GM21360 (cell line): ENCODE data around the gene GRAMD1B.

Source experiments
- ATAC-seq: cut with Tn5 transposase; IDR thresholded peaks from one replicate; pipeline ENCODE4 v1.9.1; 2021; ENCODE audit warnings: mild to moderate bottlenecking, moderate library complexity; ENCODE audit not compliant: unreplicated experiment

GRAMD1B gene

DNA sequence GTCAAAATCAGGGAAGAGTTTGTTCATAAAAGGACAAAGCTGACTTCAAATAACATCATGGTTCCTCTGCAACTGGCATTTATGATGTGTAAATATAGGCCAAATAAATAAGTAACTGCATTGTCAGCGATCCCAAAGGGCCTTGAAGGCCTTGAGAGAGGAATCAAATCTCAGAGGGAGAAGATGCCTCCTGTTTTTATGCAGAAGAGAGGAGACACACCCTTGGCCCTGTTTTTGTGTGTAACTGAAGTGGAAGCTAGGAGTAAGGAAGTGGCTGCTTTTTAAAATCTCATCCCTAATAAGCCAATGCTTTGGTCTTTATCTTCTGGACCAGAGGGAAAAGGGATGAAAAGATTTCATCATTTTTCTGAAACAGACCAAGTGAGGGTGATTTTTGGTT lies 240.0 kb downstream of the GRAMD1B start:
- ATAC-seq: no peak

GRCh38 chr11:123671534-123671933 lies 241.5 kb downstream of the GRAMD1B start:
- ATAC-seq: no peak

GRCh38 chr11:123672568-123672967 lies 242.5 kb downstream of the GRAMD1B start:
- ATAC-seq: no peak

DNA sequence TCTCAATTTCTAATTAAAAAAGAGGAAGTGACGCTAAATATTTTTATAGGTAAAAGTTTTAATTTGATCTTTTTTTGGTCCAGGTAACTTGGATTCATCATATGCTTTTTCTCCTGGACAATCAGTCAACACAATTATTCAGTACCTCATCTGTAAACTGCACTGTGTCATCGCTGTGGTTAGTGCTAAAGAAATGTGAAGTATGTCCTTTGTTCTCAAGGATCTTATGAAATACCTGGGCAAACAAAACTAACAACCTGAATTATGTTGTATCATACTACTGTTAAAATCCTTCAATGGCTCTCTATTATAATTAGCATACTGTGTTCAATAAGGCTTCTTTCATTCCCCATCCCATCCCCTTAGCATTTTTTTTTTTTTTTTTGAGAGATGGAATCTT lies 244.2 kb downstream of the GRAMD1B start:
- ATAC-seq: no peak
